HEK293 (cell line): ENCODE data around the gene GPR179.
A peak's percentile ranks its signal among the peaks of the same experiment; 100 is the strongest.

Experiments
- CTCF ChIA-PET: fragments of 350-600 bp; formaldehyde crosslinking; extraction: SDS; loops from one replicate; lab custom pipeline; 2021; ENCODE audit warnings: antibody characterized with exemption; lab: Yijun Ruan, JAX
- POLR2A ChIA-PET: fragments of 300-600 bp; formaldehyde crosslinking; extraction: SDS; loops from one replicate; lab custom pipeline; 2020; ENCODE audit warnings: antibody characterized with exemption, inconsistent platforms; lab: Yijun Ruan, JAX
- H3K27ac ChIP-seq: fragments of 200-500 bp; sonication (Bioruptor generic); 2 replicates; pipeline ENCODE4 v1.5.1; 2014; ENCODE audit warnings: low read depth, low read length, control low read depth, inconsistent platforms; ENCODE audit errors: extremely low read depth
- H3K36me3 ChIP-seq, 2 experiments: fragments of 200-500 bp in 1 of 2; sonication (Bioruptor generic) in 1 of 2; 1 replicate in 1 of 2; 2 replicates in 1 of 2; pipeline ENCODE4 v1.5.1; 2014 to 2017; ENCODE audit warnings: inconsistent platforms in 2 of 2, low read length in 2 of 2; ENCODE audit not compliant: control insufficient read depth in 2 of 2, insufficient read depth in 1 of 2
- H3K4me1 ChIP-seq: fragments of 200-500 bp; sonication (Bioruptor generic); 2 replicates; pipeline ENCODE4 v1.5.1; 2014; ENCODE audit warnings: mild to moderate bottlenecking, low read length, inconsistent platforms; ENCODE audit not compliant: control insufficient read depth, insufficient read depth
- H3K4me3 ChIP-seq: 2 replicates; pipeline ENCODE4 v1.5.1; 2011; ENCODE audit warnings: low read depth, mild to moderate bottlenecking, control low read depth, low read length, moderate library complexity
- H3K9me3 ChIP-seq: fragments of 200-500 bp; sonication (Bioruptor generic); 2 replicates; pipeline ENCODE4 v1.5.1; 2014; ENCODE audit warnings: low read depth, low read length, inconsistent platforms; ENCODE audit not compliant: control insufficient read depth, insufficient read depth
- GLI4 ChIP-seq: fragments of 450-650 bp; formaldehyde crosslinking; IDR thresholded peaks from 2 replicates; pipeline ENCODE4 v1.5.1; 2016; ENCODE audit warnings: missing biosample characterization, missing genetic modification characterization
- GLIS1 ChIP-seq: fragments of 450-650 bp; formaldehyde crosslinking; IDR thresholded peaks from 2 replicates; pipeline ENCODE4 v1.5.1; 2016; ENCODE audit warnings: missing biosample characterization, missing genetic modification characterization
- GLIS2 ChIP-seq: fragments of 450-650 bp; formaldehyde crosslinking; IDR thresholded peaks from 2 replicates; pipeline ENCODE4 v1.5.1; 2016; ENCODE audit warnings: missing biosample characterization, missing genetic modification characterization
- KLF8 ChIP-seq: fragments of 450-650 bp; formaldehyde crosslinking; IDR thresholded peaks from 2 replicates; pipeline ENCODE4 v1.5.1; 2016; ENCODE audit warnings: missing biosample characterization, missing genetic modification characterization
- PRDM1 ChIP-seq: fragments of 450-650 bp; formaldehyde crosslinking; IDR thresholded peaks from 2 replicates; pipeline ENCODE4; 2016; ENCODE audit warnings: missing biosample characterization, missing genetic modification characterization
- YY1 ChIP-seq: fragments of 450-650 bp; formaldehyde crosslinking; IDR thresholded peaks from 2 replicates; pipeline ENCODE4 v1.5.1; 2018; ENCODE audit warnings: missing biosample characterization, missing genetic modification characterization
- ZNF174 ChIP-seq: fragments of 450-650 bp; formaldehyde crosslinking; IDR thresholded peaks from 2 replicates; pipeline ENCODE4 v1.5.0; 2017; ENCODE audit warnings: missing biosample characterization, mild to moderate bottlenecking, missing genetic modification characterization
- ZNF214 ChIP-seq: fragments of 450-650 bp; formaldehyde crosslinking; IDR thresholded peaks from 2 replicates; pipeline ENCODE4 v1.5.1; 2017; ENCODE audit warnings: missing biosample characterization, mild to moderate bottlenecking, missing genetic modification characterization, borderline replicate concordance
- ZNF324 ChIP-seq: fragments of 450-650 bp; formaldehyde crosslinking; IDR thresholded peaks from 2 replicates; pipeline ENCODE4 v1.5.1; 2016; ENCODE audit warnings: missing biosample characterization, missing genetic modification characterization
- ZNF341 ChIP-seq: fragments of 450-650 bp; formaldehyde crosslinking; IDR thresholded peaks from 2 replicates; pipeline ENCODE4; 2016; ENCODE audit warnings: low read depth, missing biosample characterization, missing genetic modification characterization
- ZNF510 ChIP-seq: fragments of 450-650 bp; formaldehyde crosslinking; IDR thresholded peaks from 2 replicates; pipeline ENCODE4 v1.5.1; 2018; ENCODE audit warnings: mild to moderate bottlenecking, missing genetic modification characterization, missing biosample characterization; ENCODE audit not compliant: insufficient replicate concordance
- ZNF580 ChIP-seq: fragments of 450-650 bp; formaldehyde crosslinking; IDR thresholded peaks from 2 replicates; pipeline ENCODE4 v1.5.1; 2016; ENCODE audit warnings: missing biosample characterization, missing genetic modification characterization
- ZNF596 ChIP-seq: fragments of 450-650 bp; IDR thresholded peaks from 2 replicates; pipeline ENCODE4 v1.5.0; 2018; ENCODE audit warnings: missing biosample characterization, mild to moderate bottlenecking, missing genetic modification characterization, moderate library complexity
- ZNF610 ChIP-seq: fragments of 450-650 bp; formaldehyde crosslinking; IDR thresholded peaks from 2 replicates; pipeline ENCODE4 v1.5.1; 2016; ENCODE audit warnings: missing biosample characterization, missing genetic modification characterization, borderline replicate concordance
- ZNF670 ChIP-seq: fragments of 450-650 bp; formaldehyde crosslinking; IDR thresholded peaks from 2 replicates; pipeline ENCODE4 v1.5.1; 2016; ENCODE audit warnings: missing biosample characterization, missing genetic modification characterization, low read depth
- ZNF843 ChIP-seq: fragments of 450-650 bp; formaldehyde crosslinking; IDR thresholded peaks from 2 replicates; pipeline ENCODE4 v1.5.1; 2016; ENCODE audit warnings: missing biosample characterization, missing genetic modification characterization
- ZSCAN23 ChIP-seq: fragments of 450-650 bp; formaldehyde crosslinking; IDR thresholded peaks from 2 replicates; pipeline ENCODE4 v1.5.1; 2016; ENCODE audit warnings: missing biosample characterization, missing genetic modification characterization
- TF ChIP-seq, protein P1 (sequence below): fragments of 450-650 bp; formaldehyde crosslinking; IDR thresholded peaks from 2 replicates; pipeline ENCODE4 v1.5.1; 2017; ENCODE audit warnings: missing biosample characterization, mild to moderate bottlenecking, missing genetic modification characterization, moderate library complexity
- TF ChIP-seq, protein P2 (sequence below): fragments of 450-650 bp; formaldehyde crosslinking; IDR thresholded peaks from 2 replicates; pipeline ENCODE4 v1.5.1; 2016; ENCODE audit warnings: missing biosample characterization, missing genetic modification characterization

The GPR179 gene

DNA sequence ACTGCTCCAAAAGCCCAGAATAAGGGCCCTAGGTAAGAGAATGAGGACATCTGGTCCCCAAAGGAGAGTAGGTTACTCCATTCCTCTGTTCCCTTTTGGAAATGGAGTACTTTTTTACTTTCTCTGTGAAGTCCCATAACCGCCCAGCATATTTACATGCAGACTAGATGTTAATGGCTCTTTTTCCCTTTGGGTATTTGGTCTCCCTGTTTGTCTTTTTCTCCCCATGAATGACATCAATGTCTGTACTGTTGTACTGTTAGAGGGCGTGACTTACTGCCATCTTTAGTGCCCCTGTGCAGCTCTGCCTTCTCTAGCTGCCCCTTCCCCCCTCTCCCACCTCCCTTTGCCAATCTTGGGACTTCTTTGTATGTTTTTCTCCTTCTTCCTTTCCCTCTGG, 19.0 kb downstream of the GPR179 start:
- H3K27ac ChIP-seq, result no peak overlapping the region
- ChIA-PET CTCF (interaction anchor here (0.7 to 6.4 kb wide), 7 partner anchors 9 to 157 kb away, joined by 3 to 124 read pairs (median 7); partner anchors contain the start of gene SOCS7), POLR2A (interaction anchor here (0.9 to 1.8 kb wide), 5 partner anchors 9 to 24 kb away, joined by 3 to 8 read pairs (median 5); no protein-coding TSS in a partner anchor)
- H3K36me3 ChIP-seq, result peaks cover 27 to 41% of the 10 kb centered on the region in 2 experiments
- H3K4me1 ChIP-seq, result peaks cover 4% of the 10 kb centered on the region
- TF ChIP-seq ZNF843 (tag by site-specific recombination) (no peak), PRDM1 (tag by site-specific recombination) (0 out of 2 replicates have a peak, but pooled peaks have one; percentile 36)
- H3K9me3 ChIP-seq, result no peaks in the 10 kb centered on the region
- no peak overlapping the region for H3K4me3 ChIP-seq

DNA sequence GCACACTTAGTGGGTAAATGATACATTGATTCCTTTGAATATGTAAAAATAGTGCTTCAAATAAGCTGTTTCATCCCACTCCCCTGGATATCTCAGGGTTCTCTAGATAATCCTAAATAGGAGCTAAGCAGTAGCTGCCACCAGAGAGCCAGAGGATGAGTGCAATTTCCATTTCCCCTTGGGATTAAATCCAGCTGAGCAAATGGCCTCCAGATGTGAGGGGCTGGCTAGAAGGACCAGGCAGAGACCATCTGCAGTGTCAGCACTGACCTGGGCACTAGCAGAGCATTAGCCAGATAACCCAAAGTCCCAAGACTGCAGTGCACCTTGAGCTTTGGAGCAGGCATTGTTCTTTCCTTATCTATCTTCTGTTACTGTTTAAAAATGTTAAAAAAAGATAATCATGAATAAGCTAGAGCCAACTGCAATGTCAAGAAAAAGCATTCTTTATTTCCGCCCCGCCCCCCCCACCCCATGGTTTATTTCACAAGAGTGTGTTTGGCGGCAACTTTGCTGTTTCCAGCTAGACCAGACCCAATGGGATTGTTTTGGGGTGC, 19.5 kb downstream of the GPR179 start:
- TF ChIP-seq KLF8 (tag by site-specific recombination) (no peak), ZNF596 (tag by site-specific recombination) (no peak), ZNF670 (tag by site-specific recombination) (no peak), ZNF214 (tag by site-specific recombination) (no peak), GLIS2 (tag by site-specific recombination) (no peak), ZNF341 (tag by site-specific recombination) (no peak), ZNF510 (tag by site-specific recombination) (no peak), ZNF174 (tag by site-specific recombination) (no peak), ZNF324 (tag by site-specific recombination) (no peak), GLI4 (tag by site-specific recombination) (no peak), ZNF580 (tag by site-specific recombination) (no peak), GLIS1 (no peak), ZSCAN23 (tag by site-specific recombination) (no peak), ZNF610 (tag by site-specific recombination) (no peak), YY1 (tag by site-specific recombination) (no peak)
- TF ChIP-seq, protein P1, sequence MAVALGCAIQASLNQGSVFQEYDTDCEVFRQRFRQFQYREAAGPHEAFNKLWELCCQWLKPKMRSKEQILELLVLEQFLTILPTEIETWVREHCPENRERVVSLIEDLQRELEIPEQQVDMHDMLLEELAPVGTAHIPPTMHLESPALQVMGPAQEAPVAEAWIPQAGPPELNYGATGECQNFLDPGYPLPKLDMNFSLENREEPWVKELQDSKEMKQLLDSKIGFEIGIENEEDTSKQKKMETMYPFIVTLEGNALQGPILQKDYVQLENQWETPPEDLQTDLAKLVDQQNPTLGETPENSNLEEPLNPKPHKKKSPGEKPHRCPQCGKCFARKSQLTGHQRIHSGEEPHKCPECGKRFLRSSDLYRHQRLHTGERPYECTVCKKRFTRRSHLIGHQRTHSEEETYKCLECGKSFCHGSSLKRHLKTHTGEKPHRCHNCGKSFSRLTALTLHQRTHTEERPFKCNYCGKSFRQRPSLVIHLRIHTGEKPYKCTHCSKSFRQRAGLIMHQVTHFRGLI (tag by site-specific recombination), result no peak
- TF ChIP-seq, protein P2, sequence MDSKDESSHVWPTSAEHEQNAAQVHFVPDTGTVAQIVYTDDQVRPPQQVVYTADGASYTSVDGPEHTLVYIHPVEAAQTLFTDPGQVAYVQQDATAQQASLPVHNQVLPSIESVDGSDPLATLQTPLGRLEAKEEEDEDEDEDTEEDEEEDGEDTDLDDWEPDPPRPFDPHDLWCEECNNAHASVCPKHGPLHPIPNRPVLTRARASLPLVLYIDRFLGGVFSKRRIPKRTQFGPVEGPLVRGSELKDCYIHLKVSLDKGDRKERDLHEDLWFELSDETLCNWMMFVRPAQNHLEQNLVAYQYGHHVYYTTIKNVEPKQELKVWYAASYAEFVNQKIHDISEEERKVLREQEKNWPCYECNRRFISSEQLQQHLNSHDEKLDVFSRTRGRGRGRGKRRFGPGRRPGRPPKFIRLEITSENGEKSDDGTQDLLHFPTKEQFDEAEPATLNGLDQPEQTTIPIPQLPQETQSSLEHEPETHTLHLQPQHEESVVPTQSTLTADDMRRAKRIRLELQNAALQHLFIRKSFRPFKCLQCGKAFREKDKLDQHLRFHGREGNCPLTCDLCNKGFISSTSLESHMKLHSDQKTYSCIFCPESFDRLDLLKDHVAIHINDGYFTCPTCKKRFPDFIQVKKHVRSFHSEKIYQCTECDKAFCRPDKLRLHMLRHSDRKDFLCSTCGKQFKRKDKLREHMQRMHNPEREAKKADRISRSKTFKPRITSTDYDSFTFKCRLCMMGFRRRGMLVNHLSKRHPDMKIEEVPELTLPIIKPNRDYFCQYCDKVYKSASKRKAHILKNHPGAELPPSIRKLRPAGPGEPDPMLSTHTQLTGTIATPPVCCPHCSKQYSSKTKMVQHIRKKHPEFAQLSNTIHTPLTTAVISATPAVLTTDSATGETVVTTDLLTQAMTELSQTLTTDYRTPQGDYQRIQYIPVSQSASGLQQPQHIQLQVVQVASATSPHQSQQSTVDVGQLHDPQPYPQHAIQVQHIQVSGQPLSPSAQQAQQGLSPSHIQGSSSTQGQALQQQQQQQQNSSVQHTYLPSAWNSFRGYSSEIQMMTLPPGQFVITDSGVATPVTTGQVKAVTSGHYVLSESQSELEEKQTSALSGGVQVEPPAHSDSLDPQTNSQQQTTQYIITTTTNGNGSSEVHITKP (tag by site-specific recombination), result no peak
- no peak overlapping the region for H3K27ac ChIP-seq
- peaks cover 27 to 45% of the 10 kb centered on the region in 2 experiments for H3K36me3 ChIP-seq
- peaks cover 4% of the 10 kb centered on the region for H3K4me1 ChIP-seq
- CTCF ChIA-PET, result interaction anchor here (0.6 to 6.4 kb wide), 6 partner anchors 11 to 608 kb away, joined by 3 to 124 read pairs (median 19); partner anchors contain the start of genes ARHGAP23 and SOCS7
- POLR2A ChIA-PET, result interaction anchor here (0.9 to 1.8 kb wide), 4 partner anchors 9 to 18 kb away, joined by 4 to 8 read pairs (median 6); no protein-coding TSS in a partner anchor
- H3K4me3 ChIP-seq, result no peak overlapping the region
- H3K9me3 ChIP-seq, result no peaks in the 10 kb centered on the region
